ENCODE data around the gene NFATC3. TPM values are rescaled to one million over a fixed set of nuclear protein-coding genes. Genes with fewer than 3 reads are reported as not detected.

Gene NFATC3
- total RNA-seq, 1 donor from 2014 or later = 33.1 TPM

GRCh38 chr16:68075980-68076379, 9.2 kb upstream of the NFATC3 start:
- no peaks in the 10 kb centered on the region for H3K36me3 Mint-ChIP-seq (ENCODE audit: unreplicated experiment)
- peaks cover 2% of the 10 kb centered on the region for H3K9me3 Mint-ChIP-seq (ENCODE audit: unreplicated experiment)

GRCh38 chr16:68076560-68076959, 8.6 kb upstream of the NFATC3 start:
- Mint-ChIP-seq H3K4me1 (ENCODE audit: low read depth, unreplicated experiment) (peaks cover 13% of the 10 kb centered on the region), H3K27me3 (ENCODE audit: unreplicated experiment) (peaks cover 5% of the 10 kb centered on the region), H3K36me3 (ENCODE audit: unreplicated experiment) (no peaks in the 10 kb centered on the region), H3K27ac (ENCODE audit: unreplicated experiment) (no peak overlapping the region), H3K4me3 (ENCODE audit: unreplicated experiment) (no peak overlapping the region), H3K9me3 (ENCODE audit: unreplicated experiment) (peaks cover 2% of the 10 kb centered on the region)
- no peak for DNase-seq
- no peak for TF ChIP-seq CTCF (IDR thresholded peaks at IDR 0.05; ENCODE audit: partially characterized antibody, unreplicated experiment)

More at GRCh38 chr16:68075980-68076379, 9.2 kb upstream of the NFATC3 start:
- DNase-seq = no peak
- Mint-ChIP-seq H3K4me3 (ENCODE audit: unreplicated experiment) (no peak overlapping the region), H3K27me3 (ENCODE audit: unreplicated experiment) (peaks cover 5% of the 10 kb centered on the region), H3K4me1 (ENCODE audit: low read depth, unreplicated experiment) (peaks cover 15% of the 10 kb centered on the region), H3K27ac (ENCODE audit: unreplicated experiment) (no peak overlapping the region)
- no peak for TF ChIP-seq CTCF (IDR thresholded peaks at IDR 0.05; ENCODE audit: partially characterized antibody, unreplicated experiment)

- no peak for TF ChIP-seq CTCF (IDR thresholded peaks at IDR 0.05; ENCODE audit: partially characterized antibody, unreplicated experiment)
- no peak overlapping the region for H3K27ac Mint-ChIP-seq (ENCODE audit: unreplicated experiment)
Observed at GRCh38 chr16:68077866-68078700, 7.1 kb upstream of the NFATC3 start.

GRCh38 chr16:68078701-68079375, 6.3 kb upstream of the NFATC3 start:
- H3K9me3 Mint-ChIP-seq (ENCODE audit: unreplicated experiment) = peaks cover 7% of the 10 kb centered on the region
- no peak overlapping the region for H3K27ac Mint-ChIP-seq (ENCODE audit: unreplicated experiment)
- H3K4me1 Mint-ChIP-seq (ENCODE audit: low read depth, unreplicated experiment) = peaks cover 18% of the 10 kb centered on the region
- DNase-seq = no peak
- peaks cover 10% of the 10 kb centered on the region for H3K27me3 Mint-ChIP-seq (ENCODE audit: unreplicated experiment)
- no peaks in the 10 kb centered on the region for H3K36me3 Mint-ChIP-seq (ENCODE audit: unreplicated experiment)
- H3K4me3 Mint-ChIP-seq (ENCODE audit: unreplicated experiment) = no peak overlapping the region
- TF ChIP-seq CTCF (IDR thresholded peaks at IDR 0.05; ENCODE audit: partially characterized antibody, unreplicated experiment) = no peak

More at GRCh38 chr16:68077866-68078700, 7.1 kb upstream of the NFATC3 start:
- H3K36me3 Mint-ChIP-seq (ENCODE audit: unreplicated experiment) = no peaks in the 10 kb centered on the region
- peaks cover 5% of the 10 kb centered on the region for H3K27me3 Mint-ChIP-seq (ENCODE audit: unreplicated experiment)
- H3K4me1 Mint-ChIP-seq (ENCODE audit: low read depth, unreplicated experiment) = peaks cover 13% of the 10 kb centered on the region
- no peak overlapping the region for H3K4me3 Mint-ChIP-seq (ENCODE audit: unreplicated experiment)
- H3K9me3 Mint-ChIP-seq (ENCODE audit: unreplicated experiment) = peaks cover 2% of the 10 kb centered on the region
- DNase-seq = no peak

GRCh38 chr16:68079376-68079625, 5.9 kb upstream of the NFATC3 start:
- Mint-ChIP-seq H3K27me3 (ENCODE audit: unreplicated experiment) (peaks cover 12% of the 10 kb centered on the region), H3K27ac (ENCODE audit: unreplicated experiment) (no peak overlapping the region), H3K9me3 (ENCODE audit: unreplicated experiment) (peaks cover 8% of the 10 kb centered on the region), H3K4me1 (ENCODE audit: low read depth, unreplicated experiment) (peaks cover 18% of the 10 kb centered on the region), H3K4me3 (ENCODE audit: unreplicated experiment) (no peak overlapping the region), H3K36me3 (ENCODE audit: unreplicated experiment) (no peaks in the 10 kb centered on the region)
- no peak for DNase-seq
- TF ChIP-seq CTCF (IDR thresholded peaks at IDR 0.05; ENCODE audit: partially characterized antibody, unreplicated experiment) = no peak
